SK-N-SH (cell line): ENCODE data around the gene GJD3. TPM values are rescaled to one million over a fixed set of nuclear protein-coding genes. Genes with fewer than 3 reads are reported as not detected.

Source experiments
- ELF1 ChIP-seq: IDR thresholded peaks from 2 replicates; pipeline ENCODE4 v1.4.0; 2012
- EP300 ChIP-seq, 2 experiments: IDR thresholded peaks; 2 replicates each; pipeline versions ENCODE4 v1.4.0 to v1.6.1; 2012; ENCODE audit warnings: borderline replicate concordance in 1 of 2, low read depth in 1 of 2, low read length in 1 of 2
- FOSL2 ChIP-seq: IDR thresholded peaks from 2 replicates; pipeline ENCODE4 v1.4.0; 2012; ENCODE audit warnings: low read depth, mild to moderate bottlenecking, moderate library complexity, borderline replicate concordance
- FOXM1 ChIP-seq: IDR thresholded peaks from 2 replicates; pipeline ENCODE4 v1.4.0; 2012; ENCODE audit warnings: low read depth, mild to moderate bottlenecking
- GATA2 ChIP-seq: sonication (generic); formaldehyde crosslinking; IDR thresholded peaks from 2 replicates; pipeline ENCODE4 v1.5.0; 2020; ENCODE audit warnings: mild to moderate bottlenecking, missing genetic modification reagents
- JUND ChIP-seq: IDR thresholded peaks from 2 replicates; pipeline ENCODE4 v1.4.0; 2012
- MXI1 ChIP-seq: IDR thresholded peaks from 2 replicates; pipeline ENCODE4 v1.6.1; 2012; ENCODE audit warnings: mild to moderate bottlenecking, low read depth, low read length, improper control_type of control experiment
- NRF1 ChIP-seq: IDR thresholded peaks from 2 replicates; pipeline ENCODE4 v1.6.1; 2012; ENCODE audit warnings: low read depth, mild to moderate bottlenecking, low read length
- POLR2AphosphoS5 ChIP-seq: IDR thresholded peaks from 2 replicates; pipeline ENCODE4 v1.6.1; 2012; ENCODE audit warnings: low read depth, low read length
- RCOR1 ChIP-seq: fragments of 150-350 bp; IDR thresholded peaks from 2 replicates; pipeline ENCODE4 v1.6.1; 2017; ENCODE audit warnings: antibody characterized with exemption, low read length
- RFX5 ChIP-seq: IDR thresholded peaks from 2 replicates; pipeline ENCODE4 v1.6.1; 2012; ENCODE audit warnings: mild to moderate bottlenecking, improper control_type of control experiment, low read length
- RXRA ChIP-seq: IDR thresholded peaks from 2 replicates; pipeline ENCODE4 v1.4.0; 2012; ENCODE audit warnings: low read depth, mild to moderate bottlenecking, borderline replicate concordance
- SIN3A ChIP-seq: IDR thresholded peaks from 2 replicates; pipeline ENCODE4 v1.6.1; 2012; ENCODE audit warnings: low read depth, mild to moderate bottlenecking, low read length, moderate library complexity, borderline replicate concordance
- SMC3 ChIP-seq: IDR thresholded peaks from 2 replicates; pipeline ENCODE4 v1.6.1; 2012; ENCODE audit warnings: low read depth, low read length, improper control_type of control experiment
- TCF12 ChIP-seq: IDR thresholded peaks from 2 replicates; pipeline ENCODE4 v1.4.0; 2012
- YY1 ChIP-seq: IDR thresholded peaks from 2 replicates; pipeline ENCODE4 v1.4.0; 2012; ENCODE audit warnings: low read depth, mild to moderate bottlenecking
- polyA plus RNA-seq, 3 experiments: library from polyadenylated mRNA; depleted of rRNA; stranded (reverse); fragments of >200 nt; gene quantifications; 2 replicates each; pipeline ENCODE4 v1.2.3, GENCODE V29; 2012
- TF ChIP-seq, protein P1 (sequence below): IDR thresholded peaks from 2 replicates; pipeline ENCODE4 v1.4.0; 2012; ENCODE audit warnings: low read depth, borderline replicate concordance
- TF ChIP-seq, protein P2 (sequence below): fragments of 200-600 bp; sonication (generic); IDR thresholded peaks from 2 replicates; pipeline ENCODE4 v1.6.1; 2017; ENCODE audit warnings: antibody characterized with exemption, mild to moderate bottlenecking, moderate library complexity
- TF ChIP-seq, protein P3 (sequence below): IDR thresholded peaks from 2 replicates; pipeline ENCODE4 v1.6.1; 2012; ENCODE audit warnings: mild to moderate bottlenecking, low read depth, low read length, moderate library complexity
- TF ChIP-seq, protein P4 (sequence below): IDR thresholded peaks from 2 replicates; pipeline ENCODE4; 2012
- TF ChIP-seq, protein P5 (sequence below): IDR thresholded peaks from 2 replicates; pipeline ENCODE4 v1.4.0; 2012; ENCODE audit warnings: low read depth

The GJD3 gene
- polyA plus RNA-seq, 1 of the 3 experiments (the other 2 are of a cell fraction): not detected

DNA sequence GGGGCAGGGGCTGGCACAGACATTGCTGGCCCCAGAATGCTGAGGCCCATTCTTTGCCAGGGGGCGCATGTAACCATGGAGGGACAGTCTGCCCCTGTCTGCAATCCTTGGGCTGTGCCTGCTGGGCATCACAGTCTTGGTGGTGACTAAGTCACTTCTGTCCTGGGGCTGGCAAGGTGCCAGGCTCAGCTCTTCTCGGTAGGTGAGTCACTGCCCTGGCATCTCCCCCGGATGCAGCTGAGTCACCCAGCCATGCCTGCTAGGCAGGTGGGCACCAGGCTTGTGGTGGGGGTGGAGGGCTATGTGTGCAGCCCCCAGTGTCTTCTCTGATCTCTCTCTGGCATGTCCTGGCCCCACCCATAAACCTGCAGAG, 50.0 kb downstream of the GJD3 start (continued):
- TF ChIP-seq, protein P1, sequence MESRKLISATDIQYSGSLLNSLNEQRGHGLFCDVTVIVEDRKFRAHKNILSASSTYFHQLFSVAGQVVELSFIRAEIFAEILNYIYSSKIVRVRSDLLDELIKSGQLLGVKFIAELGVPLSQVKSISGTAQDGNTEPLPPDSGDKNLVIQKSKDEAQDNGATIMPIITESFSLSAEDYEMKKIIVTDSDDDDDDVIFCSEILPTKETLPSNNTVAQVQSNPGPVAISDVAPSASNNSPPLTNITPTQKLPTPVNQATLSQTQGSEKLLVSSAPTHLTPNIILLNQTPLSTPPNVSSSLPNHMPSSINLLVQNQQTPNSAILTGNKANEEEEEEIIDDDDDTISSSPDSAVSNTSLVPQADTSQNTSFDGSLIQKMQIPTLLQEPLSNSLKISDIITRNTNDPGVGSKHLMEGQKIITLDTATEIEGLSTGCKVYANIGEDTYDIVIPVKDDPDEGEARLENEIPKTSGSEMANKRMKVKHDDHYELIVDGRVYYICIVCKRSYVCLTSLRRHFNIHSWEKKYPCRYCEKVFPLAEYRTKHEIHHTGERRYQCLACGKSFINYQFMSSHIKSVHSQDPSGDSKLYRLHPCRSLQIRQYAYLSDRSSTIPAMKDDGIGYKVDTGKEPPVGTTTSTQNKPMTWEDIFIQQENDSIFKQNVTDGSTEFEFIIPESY: peak; percentile 85; the same call in 1 of the 2 replicates
- TF ChIP-seq FOSL2 (peak; percentile 100), YY1 (0 out of 2 replicates have a peak, but pooled peaks have one; percentile 15), RXRA (peak; percentile 89; the same call in 1 of the 2 replicates), MXI1 (no peak), NRF1 (no peak), ELF1 (no peak; the same call in 1 of the 2 replicates), GATA2 (no peak), RCOR1 (0 out of 2 replicates have a peak, but pooled peaks have one; percentile 33), POLR2AphosphoS5 (peak; percentile 85), EP300 (IDR thresholded peaks at IDR 0.05; ENCODE audit: borderline replicate concordance in 1 of 2, low read depth in 1 of 2, low read length in 1 of 2) (peak; percentile 50 to 99), RFX5 (no peak), SMC3 (no peak), SIN3A (0 out of 2 replicates have a peak, but pooled peaks have one; percentile 45), FOXM1 (peak; percentile 84; the same call in 1 of the 2 replicates), JUND (peak; percentile 100), TCF12 (peak; percentile 99)
- TF ChIP-seq, protein P2, sequence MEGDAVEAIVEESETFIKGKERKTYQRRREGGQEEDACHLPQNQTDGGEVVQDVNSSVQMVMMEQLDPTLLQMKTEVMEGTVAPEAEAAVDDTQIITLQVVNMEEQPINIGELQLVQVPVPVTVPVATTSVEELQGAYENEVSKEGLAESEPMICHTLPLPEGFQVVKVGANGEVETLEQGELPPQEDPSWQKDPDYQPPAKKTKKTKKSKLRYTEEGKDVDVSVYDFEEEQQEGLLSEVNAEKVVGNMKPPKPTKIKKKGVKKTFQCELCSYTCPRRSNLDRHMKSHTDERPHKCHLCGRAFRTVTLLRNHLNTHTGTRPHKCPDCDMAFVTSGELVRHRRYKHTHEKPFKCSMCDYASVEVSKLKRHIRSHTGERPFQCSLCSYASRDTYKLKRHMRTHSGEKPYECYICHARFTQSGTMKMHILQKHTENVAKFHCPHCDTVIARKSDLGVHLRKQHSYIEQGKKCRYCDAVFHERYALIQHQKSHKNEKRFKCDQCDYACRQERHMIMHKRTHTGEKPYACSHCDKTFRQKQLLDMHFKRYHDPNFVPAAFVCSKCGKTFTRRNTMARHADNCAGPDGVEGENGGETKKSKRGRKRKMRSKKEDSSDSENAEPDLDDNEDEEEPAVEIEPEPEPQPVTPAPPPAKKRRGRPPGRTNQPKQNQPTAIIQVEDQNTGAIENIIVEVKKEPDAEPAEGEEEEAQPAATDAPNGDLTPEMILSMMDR: peak; percentile 28; the same call in 1 of the 2 replicates
- TF ChIP-seq, protein P3, sequence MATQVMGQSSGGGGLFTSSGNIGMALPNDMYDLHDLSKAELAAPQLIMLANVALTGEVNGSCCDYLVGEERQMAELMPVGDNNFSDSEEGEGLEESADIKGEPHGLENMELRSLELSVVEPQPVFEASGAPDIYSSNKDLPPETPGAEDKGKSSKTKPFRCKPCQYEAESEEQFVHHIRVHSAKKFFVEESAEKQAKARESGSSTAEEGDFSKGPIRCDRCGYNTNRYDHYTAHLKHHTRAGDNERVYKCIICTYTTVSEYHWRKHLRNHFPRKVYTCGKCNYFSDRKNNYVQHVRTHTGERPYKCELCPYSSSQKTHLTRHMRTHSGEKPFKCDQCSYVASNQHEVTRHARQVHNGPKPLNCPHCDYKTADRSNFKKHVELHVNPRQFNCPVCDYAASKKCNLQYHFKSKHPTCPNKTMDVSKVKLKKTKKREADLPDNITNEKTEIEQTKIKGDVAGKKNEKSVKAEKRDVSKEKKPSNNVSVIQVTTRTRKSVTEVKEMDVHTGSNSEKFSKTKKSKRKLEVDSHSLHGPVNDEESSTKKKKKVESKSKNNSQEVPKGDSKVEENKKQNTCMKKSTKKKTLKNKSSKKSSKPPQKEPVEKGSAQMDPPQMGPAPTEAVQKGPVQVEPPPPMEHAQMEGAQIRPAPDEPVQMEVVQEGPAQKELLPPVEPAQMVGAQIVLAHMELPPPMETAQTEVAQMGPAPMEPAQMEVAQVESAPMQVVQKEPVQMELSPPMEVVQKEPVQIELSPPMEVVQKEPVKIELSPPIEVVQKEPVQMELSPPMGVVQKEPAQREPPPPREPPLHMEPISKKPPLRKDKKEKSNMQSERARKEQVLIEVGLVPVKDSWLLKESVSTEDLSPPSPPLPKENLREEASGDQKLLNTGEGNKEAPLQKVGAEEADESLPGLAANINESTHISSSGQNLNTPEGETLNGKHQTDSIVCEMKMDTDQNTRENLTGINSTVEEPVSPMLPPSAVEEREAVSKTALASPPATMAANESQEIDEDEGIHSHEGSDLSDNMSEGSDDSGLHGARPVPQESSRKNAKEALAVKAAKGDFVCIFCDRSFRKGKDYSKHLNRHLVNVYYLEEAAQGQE: peak; percentile 66
- TF ChIP-seq, protein P4, sequence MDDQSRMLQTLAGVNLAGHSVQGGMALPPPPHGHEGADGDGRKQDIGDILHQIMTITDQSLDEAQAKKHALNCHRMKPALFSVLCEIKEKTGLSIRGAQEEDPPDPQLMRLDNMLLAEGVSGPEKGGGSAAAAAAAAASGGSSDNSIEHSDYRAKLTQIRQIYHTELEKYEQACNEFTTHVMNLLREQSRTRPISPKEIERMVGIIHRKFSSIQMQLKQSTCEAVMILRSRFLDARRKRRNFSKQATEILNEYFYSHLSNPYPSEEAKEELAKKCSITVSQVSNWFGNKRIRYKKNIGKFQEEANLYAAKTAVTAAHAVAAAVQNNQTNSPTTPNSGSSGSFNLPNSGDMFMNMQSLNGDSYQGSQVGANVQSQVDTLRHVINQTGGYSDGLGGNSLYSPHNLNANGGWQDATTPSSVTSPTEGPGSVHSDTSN: peak; percentile 90
- TF ChIP-seq, protein P5, sequence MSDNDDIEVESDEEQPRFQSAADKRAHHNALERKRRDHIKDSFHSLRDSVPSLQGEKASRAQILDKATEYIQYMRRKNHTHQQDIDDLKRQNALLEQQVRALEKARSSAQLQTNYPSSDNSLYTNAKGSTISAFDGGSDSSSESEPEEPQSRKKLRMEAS: peak; percentile 93
